DND-41 (cell line): ENCODE measurements around the gene TNIP2.

Experiments
- ATAC-seq: fragments of 200-7000 bp; cut with Tn5 transposase; 3 replicates; pipeline ENCODE4 v1.9.1; 2021; ENCODE audit warnings: low read depth; ENCODE audit not compliant: insufficient read depth
- DNase-seq: peaks from one replicate; pipeline ENCODE4 v3.0.0-alpha.2; 2020
- H2AFZ ChIP-seq: 2 replicates; pipeline ENCODE4 v1.6.0; 2012; ENCODE audit warnings: low read depth, low read length
- H3K27ac ChIP-seq: 2 replicates; pipeline ENCODE4 v1.5.1; 2012; ENCODE audit warnings: low read length, inconsistent platforms
- H3K27me3 ChIP-seq: fragments of 200-600 bp; sonication (generic); 2 replicates; pipeline ENCODE4 v1.6.0; 2012; ENCODE audit warnings: low read length, mild to moderate bottlenecking, inconsistent platforms; ENCODE audit not compliant: insufficient read depth, poor library complexity
- H3K36me3 ChIP-seq: 2 replicates; pipeline ENCODE4 v1.5.1; 2012; ENCODE audit warnings: low read length, inconsistent platforms; ENCODE audit not compliant: insufficient read depth
- H3K4me1 ChIP-seq: 2 replicates; pipeline ENCODE4 v1.5.1; 2012; ENCODE audit warnings: mild to moderate bottlenecking, low read length; ENCODE audit not compliant: insufficient read depth
- H3K4me2 ChIP-seq: 2 replicates; pipeline ENCODE4 v1.6.0; 2012; ENCODE audit warnings: mild to moderate bottlenecking, moderate library complexity, low read length, inconsistent platforms; ENCODE audit not compliant: insufficient read depth
- H3K4me3 ChIP-seq, 2 experiments: fragments of 200-600 bp in 1 of 2; shearing (Covaris generic) in 1 of 2; 2 replicates each; pipeline ENCODE4 v1.5.1; 2012 to 2016; ENCODE audit warnings: inconsistent platforms in 2 of 2, low read length in 2 of 2, mild to moderate bottlenecking in 2 of 2, low read depth in 1 of 2, moderate library complexity in 1 of 2
- H3K79me2 ChIP-seq: 2 replicates; pipeline ENCODE4 v1.6.0; 2012; ENCODE audit warnings: low read length, inconsistent platforms; ENCODE audit not compliant: insufficient read depth
- H3K9ac ChIP-seq: 2 replicates; pipeline ENCODE4 v1.6.0; 2012; ENCODE audit warnings: low read depth, mild to moderate bottlenecking, inconsistent platforms, low read length, moderate library complexity
- H3K9me3 ChIP-seq: 2 replicates; pipeline ENCODE4 v1.5.1; 2012; ENCODE audit warnings: low read length, moderate library complexity, mild to moderate bottlenecking, inconsistent platforms; ENCODE audit not compliant: insufficient read depth, severe bottlenecking
- H4K20me1 ChIP-seq: 2 replicates; pipeline ENCODE4 v1.6.0; 2012; ENCODE audit warnings: low read length; ENCODE audit not compliant: insufficient read depth
- CTCF ChIP-seq: IDR thresholded peaks from 2 replicates; pipeline ENCODE4 v1.5.1; 2012; ENCODE audit warnings: borderline replicate concordance, low read length, moderate library complexity, mild to moderate bottlenecking; ENCODE audit not compliant: poor library complexity, severe bottlenecking; ENCODE audit errors: extremely low read depth
- EZH2 ChIP-seq: IDR thresholded peaks from 3 replicates; pipeline ENCODE4 v1.6.1; 2012; ENCODE audit warnings: borderline replicate concordance, low read depth, mild to moderate bottlenecking, moderate library complexity, low read length, inconsistent platforms; ENCODE audit not compliant: severe bottlenecking

The TNIP2 gene

GRCh38 chr4:2792711-2793585, 36.8 kb upstream of the TNIP2 start, which contains the start of gene SH3BP2:
Gene SH3BP2 (plus strand): TSS chr4:2793085. CDS start chr4:2820618, 27,533 bp downstream.
- ATAC-seq (no peak), DNase-seq (no peak)
- Histone ChIP-seq H3K9ac (no peak within 1 kb of the TSS), H3K4me1 (no peaks in the 10 kb centered on the region), H2AFZ (no peak within 1 kb of the TSS), H3K4me2 (no peak within 1 kb of the TSS), H4K20me1 (no peaks in the 10 kb centered on the region), H3K27ac (no peak within 1 kb of the TSS), H3K4me3 (no peak within 1 kb of the TSS), H3K9me3 (no peaks in the 10 kb centered on the region), H3K27me3 (no peaks in the 10 kb centered on the region), H3K36me3 (no peaks in the 10 kb centered on the region), H3K79me2 (no peaks in the 10 kb centered on the region)
- TF ChIP-seq CTCF: no peak
- TF ChIP-seq EZH2: no peak

- Histone ChIP-seq H2AFZ (no peak overlapping the region), H3K4me2 (no peak overlapping the region), H3K4me3 (no peak overlapping the region), H3K9me3 (no peaks in the 10 kb centered on the region), H3K4me1 (no peaks in the 10 kb centered on the region), H3K9ac (no peak overlapping the region), H3K27me3 (no peaks in the 10 kb centered on the region), H4K20me1 (no peaks in the 10 kb centered on the region), H3K27ac (no peak overlapping the region), H3K36me3 (no peaks in the 10 kb centered on the region), H3K79me2 (no peaks in the 10 kb centered on the region)
- DNase-seq (no peak), ATAC-seq (no peak)
- TF ChIP-seq CTCF (no peak), EZH2 (no peak)
Observed at GRCh38 chr4:2792396-2792710, 36.2 kb upstream of the TNIP2 start.

- H3K9me3 ChIP-seq: no peaks in the 10 kb centered on the region
- DNase-seq: no peak
- H3K36me3 ChIP-seq: no peaks in the 10 kb centered on the region
- H2AFZ ChIP-seq: no peak overlapping the region
- no peak overlapping the region for H3K4me3 ChIP-seq
- no peak for TF ChIP-seq CTCF
- TF ChIP-seq EZH2: no peak
- H3K27ac ChIP-seq: no peak overlapping the region
- H3K79me2 ChIP-seq: no peaks in the 10 kb centered on the region
- H3K9ac ChIP-seq: no peak overlapping the region
- H4K20me1 ChIP-seq: no peaks in the 10 kb centered on the region
- no peaks in the 10 kb centered on the region for H3K4me1 ChIP-seq
- peak; percentile 47; the same call in 2 of the 3 replicates for ATAC-seq
- H3K27me3 ChIP-seq: no peaks in the 10 kb centered on the region
- no peak overlapping the region for H3K4me2 ChIP-seq
Observed at GRCh38 chr4:2791518-2792395, 35.6 kb upstream of the TNIP2 start.
